ENCODE data around the gene PSMG3. TPM values are rescaled to one million over a fixed set of nuclear protein-coding genes. Genes with fewer than 3 reads are reported as not detected.

Gene PSMG3
- polyA plus RNA-seq, 2 of the 4 experiments (the other 2 are of a cell fraction): 75.9 to 89.3 TPM

- peaks cover 57% of the 10 kb centered on the region for H3K4me1 ChIP-seq
- peak overlapping the region; percentile 98 for H3K4me2 ChIP-seq
- TF ChIP-seq CEBPB (IDR thresholded peaks at IDR 0.05): no peak
- TF ChIP-seq POLR2AphosphoS2 (conservative IDR thresholded peaks at IDR 0.05; ENCODE audit: low read length): peak; percentile 65; the same call in 1 of the 2 replicates
- TF ChIP-seq, protein P1, sequence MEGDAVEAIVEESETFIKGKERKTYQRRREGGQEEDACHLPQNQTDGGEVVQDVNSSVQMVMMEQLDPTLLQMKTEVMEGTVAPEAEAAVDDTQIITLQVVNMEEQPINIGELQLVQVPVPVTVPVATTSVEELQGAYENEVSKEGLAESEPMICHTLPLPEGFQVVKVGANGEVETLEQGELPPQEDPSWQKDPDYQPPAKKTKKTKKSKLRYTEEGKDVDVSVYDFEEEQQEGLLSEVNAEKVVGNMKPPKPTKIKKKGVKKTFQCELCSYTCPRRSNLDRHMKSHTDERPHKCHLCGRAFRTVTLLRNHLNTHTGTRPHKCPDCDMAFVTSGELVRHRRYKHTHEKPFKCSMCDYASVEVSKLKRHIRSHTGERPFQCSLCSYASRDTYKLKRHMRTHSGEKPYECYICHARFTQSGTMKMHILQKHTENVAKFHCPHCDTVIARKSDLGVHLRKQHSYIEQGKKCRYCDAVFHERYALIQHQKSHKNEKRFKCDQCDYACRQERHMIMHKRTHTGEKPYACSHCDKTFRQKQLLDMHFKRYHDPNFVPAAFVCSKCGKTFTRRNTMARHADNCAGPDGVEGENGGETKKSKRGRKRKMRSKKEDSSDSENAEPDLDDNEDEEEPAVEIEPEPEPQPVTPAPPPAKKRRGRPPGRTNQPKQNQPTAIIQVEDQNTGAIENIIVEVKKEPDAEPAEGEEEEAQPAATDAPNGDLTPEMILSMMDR (IDR thresholded peaks at IDR 0.05): no peak
- TF ChIP-seq HOXB13 (CRISPR knock-in tag; IDR thresholded peaks at IDR 0.05; ENCODE audit: low read depth): peak; percentile 80
- 0 out of 2 replicates have a peak, but pooled peaks have one; percentile 67 for TF ChIP-seq EHF (CRISPR knock-in tag; IDR thresholded peaks at IDR 0.05)
- no peak for TF ChIP-seq NFE2L2 (conservative IDR thresholded peaks at IDR 0.05; ENCODE audit: low read length)
- no peak for TF ChIP-seq KDM1A (IDR thresholded peaks at IDR 0.05; ENCODE audit: low read depth)
- peak in 1 of 2 experiments; percentile 36; a peak in 1 of 5 replicates for TF ChIP-seq JUN (IDR thresholded peaks at IDR 0.05)
- no peak for TF ChIP-seq MAZ (IDR thresholded peaks at IDR 0.05; ENCODE audit: borderline replicate concordance, low read depth, low read length)
- TF ChIP-seq ZNF302 (CRISPR knock-in tag; IDR thresholded peaks at IDR 0.05): 0 out of 2 replicates have a peak, but pooled peaks have one; percentile 38
- ATAC-seq (no peak), FAIRE-seq (no peak), DNase-seq (ENCODE audit: low read depth in 1 of 2, low spot score in 1 of 2) (no peak)
- H3K4me3 ChIP-seq: peak overlapping the region; percentile 98; the same call in 2 of the 3 replicates
- ChIA-PET CTCF (interaction anchor here (0.9 to 18.4 kb wide), 9 partner anchors 13 to 102 kb away, joined by 3 to 204 read pairs (median 4); partner anchors contain the start of gene TMEM184A), POLR2A (interaction anchor here (1.1 kb wide), 1 partner anchor 17 kb away, joined by 5 read pairs; no protein-coding TSS in a partner anchor)
- 88% methylated on average over 6 of the region's 6 CpGs for WGBS (ENCODE audit: missing lambda C conversion rate)
- peak overlapping the region; percentile 97 to 98 for H3K27ac ChIP-seq
- H3K9me3 ChIP-seq: no peaks in the 10 kb centered on the region
Measured at GRCh38 chr7:1535100-1535458, 34.8 kb downstream of the PSMG3 start.

GRCh38 chr7:1534330-1535099 is 35.3 kb downstream of the PSMG3 start:
- Histone ChIP-seq H3K4me3 (peak overlapping the region; percentile 98), H3K27ac (peak overlapping the region; percentile 97 to 98), H3K9me3 (no peaks in the 10 kb centered on the region), H3K4me2 (peak overlapping the region; percentile 98), H3K4me1 (peaks cover 57% of the 10 kb centered on the region)
- WGBS (ENCODE audit: missing lambda C conversion rate): 66% methylated on average over 24 of the region's 30 CpGs
- DNase-seq (ENCODE audit: low read depth in 1 of 2, low spot score in 1 of 2) (peak in 1 of 2 experiments; percentile 64), FAIRE-seq (no peak), ATAC-seq (no peak)
- CTCF ChIA-PET: interaction anchor here (0.8 to 18.4 kb wide), 11 partner anchors 9 to 102 kb away, joined by 3 to 204 read pairs (median 5); partner anchors contain the start of gene TMEM184A
- POLR2A ChIA-PET: interaction anchor here (1.1 kb wide), 1 partner anchor 16 kb away, joined by 5 read pairs; no protein-coding TSS in a partner anchor
- TF ChIP-seq HOXA7 (CRISPR knock-in tag; IDR thresholded peaks at IDR 0.05) (peak; percentile 23; the same call in 1 of the 2 replicates), REST (IDR thresholded peaks at IDR 0.05) (0 out of 2 replicates have a peak, but pooled peaks have one; percentile 22), MAZ (IDR thresholded peaks at IDR 0.05; ENCODE audit: borderline replicate concordance, low read depth, low read length) (no peak), RARB (CRISPR knock-in tag; IDR thresholded peaks at IDR 0.05) (0 out of 2 replicates have a peak, but pooled peaks have one; percentile 36), ELK1 (IDR thresholded peaks at IDR 0.05; ENCODE audit: low read depth, low read length) (no peak), EHF (CRISPR knock-in tag; IDR thresholded peaks at IDR 0.05) (peak; percentile 61; the same call in 1 of the 2 replicates), HOXB13 (CRISPR knock-in tag; IDR thresholded peaks at IDR 0.05; ENCODE audit: low read depth) (no peak), HEYL (CRISPR knock-in tag; IDR thresholded peaks at IDR 0.05) (peak; percentile 70; the same call in 1 of the 2 replicates), TFCP2L1 (CRISPR knock-in tag; IDR thresholded peaks at IDR 0.05) (0 out of 2 replicates have a peak, but pooled peaks have one; percentile 25)
- TF ChIP-seq, protein P2, sequence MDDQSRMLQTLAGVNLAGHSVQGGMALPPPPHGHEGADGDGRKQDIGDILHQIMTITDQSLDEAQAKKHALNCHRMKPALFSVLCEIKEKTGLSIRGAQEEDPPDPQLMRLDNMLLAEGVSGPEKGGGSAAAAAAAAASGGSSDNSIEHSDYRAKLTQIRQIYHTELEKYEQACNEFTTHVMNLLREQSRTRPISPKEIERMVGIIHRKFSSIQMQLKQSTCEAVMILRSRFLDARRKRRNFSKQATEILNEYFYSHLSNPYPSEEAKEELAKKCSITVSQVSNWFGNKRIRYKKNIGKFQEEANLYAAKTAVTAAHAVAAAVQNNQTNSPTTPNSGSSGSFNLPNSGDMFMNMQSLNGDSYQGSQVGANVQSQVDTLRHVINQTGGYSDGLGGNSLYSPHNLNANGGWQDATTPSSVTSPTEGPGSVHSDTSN (IDR thresholded peaks at IDR 0.05): no peak
